HUES48 (cell line): Measurements from ENCODE around the gene CIDEC.
"Not testable (repeated sequence)": the region's sequence is repeated elsewhere in the genome, so short reads cannot be mapped to it uniquely, and the experiment has no call there.

Experiments used
- H3K27ac ChIP-seq: one replicate; pipeline ENCODE4 v1.7.0; 2013; ENCODE audit warnings: low read depth, low read length, inconsistent platforms
- H3K27me3 ChIP-seq: 2 replicates; pipeline ENCODE4 v1.6.1; 2013; ENCODE audit warnings: mild to moderate bottlenecking, low read length; ENCODE audit not compliant: control insufficient read depth, insufficient read depth
- H3K36me3 ChIP-seq: 2 replicates; pipeline ENCODE4 v1.6.1; 2013; ENCODE audit warnings: low read length; ENCODE audit not compliant: control insufficient read depth, insufficient read depth
- H3K4me1 ChIP-seq: 2 replicates; pipeline ENCODE4 v1.6.1; 2013; ENCODE audit warnings: mild to moderate bottlenecking, low read length; ENCODE audit not compliant: control insufficient read depth, insufficient read depth
- H3K4me3 ChIP-seq: 2 replicates; pipeline ENCODE4 v1.5.1; 2013; ENCODE audit warnings: mild to moderate bottlenecking, low read depth, low read length
- H3K9ac ChIP-seq: 2 replicates; pipeline ENCODE4 v1.6.1; 2013; ENCODE audit warnings: mild to moderate bottlenecking, low read depth, low read length, moderate library complexity
- H3K9me3 ChIP-seq: 2 replicates; pipeline ENCODE4 v1.6.1; 2013; ENCODE audit warnings: low read length; ENCODE audit not compliant: control insufficient read depth, insufficient read depth

Gene CIDEC

DNA sequence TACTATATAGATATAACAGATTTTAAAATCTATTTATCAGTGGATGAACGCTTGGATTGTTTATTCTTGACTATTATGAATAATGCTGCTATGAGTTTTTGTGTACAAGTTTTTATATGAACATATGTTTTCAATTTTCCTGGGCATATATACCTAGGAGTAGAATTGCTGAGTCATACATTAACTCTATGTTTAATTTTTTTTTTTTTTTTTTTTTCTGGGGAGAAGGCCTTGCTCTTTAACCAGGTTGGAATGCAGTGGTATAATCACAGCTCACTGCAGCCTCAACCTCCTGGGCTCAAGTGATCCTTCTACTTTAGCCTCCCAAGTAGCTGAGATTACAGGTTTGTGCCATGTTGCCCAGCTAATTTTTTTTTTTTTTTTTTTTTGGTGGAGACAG, 9.1 kb downstream of the CIDEC start:
- Histone ChIP-seq H3K9ac (no peak overlapping the region), H3K27me3 (no peaks in the 10 kb centered on the region), H3K27ac (no peak overlapping the region), H3K4me1 (no peaks in the 10 kb centered on the region), H3K9me3 (no peaks in the 10 kb centered on the region), H3K4me3 (no peak overlapping the region), H3K36me3 (no peaks in the 10 kb centered on the region)

DNA sequence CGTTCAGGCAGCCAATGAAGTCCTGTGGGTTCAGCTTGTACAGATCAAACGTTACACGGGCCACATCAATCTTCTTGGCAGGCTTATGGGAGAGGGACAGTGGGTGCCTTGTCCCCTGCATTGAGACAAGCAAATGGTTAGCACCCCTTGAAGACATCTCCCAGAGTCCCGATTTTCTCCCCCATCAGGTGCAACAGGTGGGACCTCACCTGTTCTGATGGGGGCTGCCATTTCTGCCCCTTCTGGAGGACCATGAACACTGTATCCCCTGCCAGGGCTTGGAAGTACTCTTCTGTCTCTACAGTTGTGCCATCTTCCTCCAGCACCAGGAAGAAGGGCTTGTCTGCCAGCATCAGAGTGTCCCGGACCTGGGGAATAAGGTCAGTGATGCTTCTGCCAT, 10.1 kb downstream of the CIDEC start:
- no peaks in the 10 kb centered on the region for H3K9me3 ChIP-seq
- no peak overlapping the region for H3K27ac ChIP-seq
- no peaks in the 10 kb centered on the region for H3K4me1 ChIP-seq
- H3K36me3 ChIP-seq: no peaks in the 10 kb centered on the region
- H3K4me3 ChIP-seq: no peak overlapping the region
- H3K27me3 ChIP-seq: no peaks in the 10 kb centered on the region
- no peak overlapping the region for H3K9ac ChIP-seq

GRCh38 chr3:9867106-9867505, 12.9 kb downstream of the CIDEC start:
- Histone ChIP-seq H3K4me1 (no peaks in the 10 kb centered on the region), H3K27me3 (peaks cover 11% of the 10 kb centered on the region), H3K9me3 (no peaks in the 10 kb centered on the region), H3K27ac (no peak overlapping the region), H3K4me3 (no peak overlapping the region), H3K36me3 (no peaks in the 10 kb centered on the region), H3K9ac (no peak overlapping the region)

- H3K36me3 ChIP-seq: no peaks in the 10 kb centered on the region
- H3K9ac ChIP-seq: no peak overlapping the region
- no peaks in the 10 kb centered on the region for H3K9me3 ChIP-seq
- peaks cover 16% of the 10 kb centered on the region for H3K27me3 ChIP-seq
- H3K4me1 ChIP-seq: no peaks in the 10 kb centered on the region; the same call in 1 of the 2 replicates
- no peak overlapping the region for H3K27ac ChIP-seq
- no peak overlapping the region for H3K4me3 ChIP-seq
Observed at GRCh38 chr3:9866639-9867038, 13.4 kb downstream of the CIDEC start.

- H3K9ac ChIP-seq, H3K4me3 ChIP-seq, H3K27ac ChIP-seq, H3K4me1 ChIP-seq, H3K9me3 ChIP-seq, H3K36me3 ChIP-seq: not testable (repeated sequence)
- H3K27me3 ChIP-seq: peaks cover 18% of the 10 kb centered on the region
Observed at GRCh38 chr3:9865125-9865637, 14.9 kb downstream of the CIDEC start.

- Histone ChIP-seq H3K4me1 (peaks cover 3% of the 10 kb centered on the region), H3K9me3 (no peaks in the 10 kb centered on the region), H3K27me3 (peaks cover 18% of the 10 kb centered on the region), H3K4me3 (no peak overlapping the region), H3K27ac (no peak overlapping the region), H3K36me3 (no peaks in the 10 kb centered on the region), H3K9ac (no peak overlapping the region)
Observed at GRCh38 chr3:9864200-9864927, 15.7 kb downstream of the CIDEC start.

DNA sequence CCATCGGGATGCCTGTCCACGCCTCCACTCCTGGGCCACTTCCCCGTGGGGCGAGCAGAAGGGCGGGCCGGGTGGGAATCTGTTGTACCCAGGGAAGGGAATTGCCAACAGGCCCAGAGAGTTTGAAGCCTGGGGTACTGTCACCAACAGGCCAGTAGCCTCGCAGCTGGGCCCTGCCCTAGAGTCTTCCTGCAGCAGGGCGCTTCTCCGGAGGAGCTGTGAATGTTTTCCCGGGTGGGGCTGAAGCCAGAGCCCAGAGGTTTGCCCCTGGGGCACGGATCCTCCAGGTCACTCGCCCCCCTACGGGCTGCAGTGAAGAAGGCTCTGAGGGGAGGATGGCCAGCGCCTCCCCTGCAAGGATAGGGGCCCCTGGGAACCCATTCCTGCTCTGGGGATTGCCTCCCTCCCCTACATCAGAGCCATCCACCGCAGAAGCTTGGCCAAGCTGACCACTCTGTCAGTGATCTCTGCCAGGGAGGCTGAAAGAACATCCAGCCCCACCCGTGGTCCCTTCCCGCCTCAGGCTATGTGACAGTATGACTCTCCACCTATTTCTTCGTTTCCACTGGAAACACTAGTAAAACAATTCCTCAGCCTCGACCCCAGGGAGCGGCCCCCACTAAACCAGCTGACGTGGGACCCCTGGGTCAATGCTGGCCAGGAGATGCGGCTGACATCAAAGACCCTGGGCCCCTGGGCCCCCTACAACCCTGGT, 16.8 kb downstream of the CIDEC start:
- Histone ChIP-seq H3K4me3 (peak overlapping the region; percentile 56; the same call in 1 of the 2 replicates), H3K36me3 (no peaks in the 10 kb centered on the region), H3K27ac (no peak overlapping the region), H3K27me3 (peaks cover 18% of the 10 kb centered on the region), H3K9ac (no peak overlapping the region), H3K4me1 (peaks cover 3% of the 10 kb centered on the region), H3K9me3 (no peaks in the 10 kb centered on the region)

DNA sequence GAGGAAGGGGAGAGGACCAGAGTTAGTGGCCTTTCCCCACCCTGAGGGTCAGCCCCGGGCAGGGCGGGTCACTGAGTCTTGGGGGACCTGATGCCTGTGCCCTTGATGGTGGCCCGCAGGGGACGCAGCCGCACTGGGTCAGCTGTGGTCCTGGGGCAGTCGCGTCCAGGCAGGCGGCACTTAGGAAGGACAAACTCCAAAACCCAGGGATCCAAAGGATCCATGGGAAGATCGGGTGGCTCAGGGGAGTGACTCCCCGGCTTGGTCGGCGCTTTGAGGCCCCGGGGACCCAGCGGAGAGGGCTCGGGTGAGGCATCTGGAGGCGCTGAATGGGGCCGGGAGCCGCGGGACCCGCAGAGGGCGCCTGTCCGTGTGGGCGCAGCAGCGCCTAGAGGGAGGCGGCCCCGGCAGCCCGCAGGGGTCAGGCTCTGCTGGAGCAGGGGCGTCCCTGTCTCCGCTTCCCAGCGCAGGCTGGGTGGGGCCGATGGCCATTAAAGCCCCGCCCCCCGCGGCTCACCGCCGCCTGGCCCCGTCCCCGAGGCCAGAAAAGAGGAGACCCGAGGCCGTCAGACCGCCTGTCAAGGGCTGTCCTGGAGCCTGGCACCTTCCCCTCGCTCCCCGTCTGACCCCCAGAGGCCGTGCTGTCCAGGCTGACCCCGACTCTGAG, 17.5 kb downstream of the CIDEC start:
- Histone ChIP-seq H3K4me1 (peaks cover 3% of the 10 kb centered on the region), H3K9ac (no peak overlapping the region), H3K36me3 (no peaks in the 10 kb centered on the region), H3K4me3 (peak overlapping the region; percentile 56), H3K27me3 (peaks cover 18% of the 10 kb centered on the region), H3K27ac (no peak overlapping the region), H3K9me3 (no peaks in the 10 kb centered on the region)

GRCh38 chr3:9861626-9862130, 18.4 kb downstream of the CIDEC start:
- Histone ChIP-seq H3K9me3 (no peaks in the 10 kb centered on the region), H3K4me3 (no peak overlapping the region), H3K4me1 (peaks cover 3% of the 10 kb centered on the region), H3K36me3 (no peaks in the 10 kb centered on the region), H3K27me3 (peaks cover 18% of the 10 kb centered on the region), H3K9ac (no peak overlapping the region), H3K27ac (no peak overlapping the region)

GRCh38 chr3:9861201-9861600, 18.9 kb downstream of the CIDEC start:
- H3K9me3 ChIP-seq: no peaks in the 10 kb centered on the region
- no peaks in the 10 kb centered on the region for H3K36me3 ChIP-seq
- no peak overlapping the region for H3K27ac ChIP-seq
- H3K4me3 ChIP-seq: no peak overlapping the region
- H3K9ac ChIP-seq: no peak overlapping the region
- H3K27me3 ChIP-seq: peaks cover 18% of the 10 kb centered on the region
- peaks cover 3% of the 10 kb centered on the region for H3K4me1 ChIP-seq
